ENCODE data around the gene MTERF2. TPM values are rescaled to one million over a fixed set of nuclear protein-coding genes. Genes with fewer than 3 reads are reported as not detected.

Gene MTERF2
- total RNA-seq (2021; ENCODE audit: unreplicated experiment) (7.8 TPM), Bru-seq, nascent RNA (percentile 77 among the genes with signal in this experiment), BruChase-seq, experiment 1, labeled RNA remaining after a 6-hour chase (percentile 63 among the genes with signal in this experiment), BruChase-seq, experiment 2, labeled RNA remaining after a 2-hour chase (percentile 78 among the genes with signal in this experiment)
- 2.0 and 3.4 TPM in 2 replicates for polyA plus RNA-seq (2012)
- long read RNA-seq, transcript MTERF2-207 (2 exons, 3,235 nt) = major isoform, 6 of 16 reads
- long read RNA-seq, partial matches to known transcripts = 0 of 16 reads
- long read RNA-seq, other reads (novel, unspliced or antisense) = 6 of 16 reads

DNA sequence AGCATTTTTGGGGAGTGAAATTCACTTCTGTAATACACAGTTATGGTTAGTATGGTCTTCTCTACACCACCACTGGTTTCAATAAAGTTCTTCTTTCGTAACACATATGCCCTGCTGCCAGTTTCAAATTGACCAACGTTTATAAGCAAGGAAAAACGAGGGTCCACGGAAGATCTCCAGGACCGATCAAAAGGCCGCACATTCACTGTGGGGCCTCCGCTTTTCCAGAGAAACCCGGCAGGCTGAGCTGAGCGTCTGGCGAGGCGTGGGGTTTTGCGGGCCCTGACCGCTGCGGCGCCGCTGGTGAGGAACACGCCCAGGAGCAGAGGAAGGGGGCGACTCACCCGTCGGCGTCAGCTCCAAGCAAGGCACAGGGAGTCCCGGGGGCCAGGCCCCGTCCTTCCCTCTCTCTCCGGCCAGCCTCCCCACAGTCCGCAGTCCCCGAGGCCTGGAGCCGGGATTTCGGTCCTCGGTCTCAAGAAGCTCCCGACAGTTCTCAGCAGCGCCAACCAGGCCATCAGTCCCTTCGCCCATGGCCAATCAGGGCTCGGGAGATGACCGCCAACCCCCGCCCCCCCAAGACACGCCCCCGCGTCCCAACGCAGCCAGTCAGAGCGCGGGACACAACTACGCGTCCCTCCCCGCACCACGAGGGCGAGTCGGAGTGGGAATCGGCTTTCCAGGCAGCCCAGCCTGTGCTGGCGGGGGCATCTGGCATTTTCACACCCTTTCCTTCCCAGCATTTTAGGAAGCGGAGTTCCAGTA is at the start of gene MTERF2:
Gene MTERF2, minus strand, starts transcription at position 522 of the 765 bp plus-strand sequence. CDS start 8,432 bp downstream, outside the sequence.
- peaks cover 8 to 15% of the 10 kb centered on the region in 2 experiments; a peak in 3 of 4 replicates for H3K4me1 ChIP-seq (ENCODE audit: control insufficient read depth in 1 of 2, insufficient read depth in 2 of 2, low read length in 2 of 2)
- CTCF ChIA-PET = no interaction called here
- no peaks in the 10 kb centered on the region for H3K9me2 ChIP-seq (ENCODE audit: insufficient read depth)
- peak within 1 kb of the TSS; percentile 38 for H3K27ac ChIP-seq (ENCODE audit: low read depth, low read length)
- H3K27me3 ChIP-seq (ENCODE audit: insufficient read depth, low read length) = no peaks in the 10 kb centered on the region
- H3K79me2 ChIP-seq (ENCODE audit: insufficient read depth, low read length) = peaks cover 6% of the 10 kb centered on the region; the same call in 1 of the 2 replicates
- H3K4me3 ChIP-seq (replicated peaks in 1 of 2; ENCODE audit: low read depth in 1 of 2, low read length in 2 of 2) = peak within 1 kb of the TSS; percentile 72 to 86
- ATAC-seq (peak; percentile 97), DNase-seq (ENCODE audit: low read depth, low spot score) (peak; percentile 83)
- H2AFZ ChIP-seq (ENCODE audit: low read depth, low read length, poor library complexity, severe bottlenecking) = peak within 1 kb of the TSS; percentile 7
- H3K4me2 ChIP-seq (ENCODE audit: low read length) = peak within 1 kb of the TSS; percentile 84
- H3K36me3 ChIP-seq (ENCODE audit: control insufficient read depth in 1 of 2, insufficient read depth in 2 of 2, low read length in 2 of 2) = peaks cover 0 to 5% of the 10 kb centered on the region in 2 experiments; a peak in 1 of 4 replicates
- POLR2A ChIA-PET = interaction anchor here (0.6 to 1.2 kb wide), 3 partner anchors 15 to 30 kb away, joined by 3 read pairs; no protein-coding TSS in a partner anchor
- H3K9ac ChIP-seq (ENCODE audit: low read length) = peak within 1 kb of the TSS; percentile 80
- intact Hi-C loops (cut with micrococcal nuclease) = no loop called here
- H3K9me3 ChIP-seq (ENCODE audit: control insufficient read depth in 1 of 2, insufficient read depth in 1 of 2, low read depth in 1 of 2, low read length in 2 of 2) = no peaks in the 10 kb centered on the region
- RAD21 ChIA-PET (ENCODE audit: low non-redundant PET in 1 of 2, low total read pairs in 2 of 2, uncharacterized antibody in 2 of 2, unreplicated experiment in 2 of 2) = no interaction called here
- BruUV-seq (replicated peaks) = TSS peak; percentile 65
- no peaks in the 10 kb centered on the region for H4K20me1 ChIP-seq (ENCODE audit: insufficient read depth)
- TF ChIP-seq EZH2phosphoT487 (IDR thresholded peaks at IDR 0.05; ENCODE audit: borderline replicate concordance) = no peak
- TF ChIP-seq CEBPB (IDR thresholded peaks at IDR 0.05; ENCODE audit: low read depth) = no peak
- TF ChIP-seq YY1 (IDR thresholded peaks at IDR 0.05; ENCODE audit: extremely low read depth, insufficient replicate concordance, low read depth, low read length) = peak; percentile 25
- no peak for TF ChIP-seq EZH2 (IDR thresholded peaks at IDR 0.05)
- TF ChIP-seq SRF (IDR thresholded peaks at IDR 0.05; ENCODE audit: low read depth) = no peak
- TF ChIP-seq ZFX (IDR thresholded peaks at IDR 0.05) = peak; percentile 81
- TF ChIP-seq CTCF (IDR thresholded peaks at IDR 0.05 in 2 of 3, conservative IDR thresholded peaks at IDR 0.05 in 1 of 3; ENCODE audit: borderline replicate concordance in 1 of 3, insufficient read depth in 1 of 3, low read depth in 2 of 3, low read length in 2 of 3) = no peak
- peak; percentile 72 for TF ChIP-seq SP1 (IDR thresholded peaks at IDR 0.05; ENCODE audit: low read depth)
- peak; percentile 97 for TF ChIP-seq MAX (IDR thresholded peaks at IDR 0.05)
- no peak for TF ChIP-seq ZNF274 (IDR thresholded peaks at IDR 0.05; ENCODE audit: low read depth, low read length)
- TF ChIP-seq, protein P1, sequence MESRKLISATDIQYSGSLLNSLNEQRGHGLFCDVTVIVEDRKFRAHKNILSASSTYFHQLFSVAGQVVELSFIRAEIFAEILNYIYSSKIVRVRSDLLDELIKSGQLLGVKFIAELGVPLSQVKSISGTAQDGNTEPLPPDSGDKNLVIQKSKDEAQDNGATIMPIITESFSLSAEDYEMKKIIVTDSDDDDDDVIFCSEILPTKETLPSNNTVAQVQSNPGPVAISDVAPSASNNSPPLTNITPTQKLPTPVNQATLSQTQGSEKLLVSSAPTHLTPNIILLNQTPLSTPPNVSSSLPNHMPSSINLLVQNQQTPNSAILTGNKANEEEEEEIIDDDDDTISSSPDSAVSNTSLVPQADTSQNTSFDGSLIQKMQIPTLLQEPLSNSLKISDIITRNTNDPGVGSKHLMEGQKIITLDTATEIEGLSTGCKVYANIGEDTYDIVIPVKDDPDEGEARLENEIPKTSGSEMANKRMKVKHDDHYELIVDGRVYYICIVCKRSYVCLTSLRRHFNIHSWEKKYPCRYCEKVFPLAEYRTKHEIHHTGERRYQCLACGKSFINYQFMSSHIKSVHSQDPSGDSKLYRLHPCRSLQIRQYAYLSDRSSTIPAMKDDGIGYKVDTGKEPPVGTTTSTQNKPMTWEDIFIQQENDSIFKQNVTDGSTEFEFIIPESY (IDR thresholded peaks at IDR 0.05; ENCODE audit: extremely low read depth, insufficient replicate concordance, low read length) = no peak
- no peak for TF ChIP-seq JUND (IDR thresholded peaks at IDR 0.05)
- no peak for TF ChIP-seq ELF1 (IDR thresholded peaks at IDR 0.05; ENCODE audit: borderline replicate concordance, low read depth)
- no peak for TF ChIP-seq FOSL1 (IDR thresholded peaks at IDR 0.05; ENCODE audit: low read depth)
- TF ChIP-seq CBX3 (IDR thresholded peaks at IDR 0.05; ENCODE audit: low read depth) = peak; percentile 91
- TF ChIP-seq POLR2A (IDR thresholded peaks at IDR 0.05; ENCODE audit: borderline replicate concordance, extremely low read depth, insufficient read depth, insufficient read length) = no peak
- TF ChIP-seq EGR1 (IDR thresholded peaks at IDR 0.05; ENCODE audit: low read depth) = peak; percentile 88
- TF ChIP-seq, protein P2, sequence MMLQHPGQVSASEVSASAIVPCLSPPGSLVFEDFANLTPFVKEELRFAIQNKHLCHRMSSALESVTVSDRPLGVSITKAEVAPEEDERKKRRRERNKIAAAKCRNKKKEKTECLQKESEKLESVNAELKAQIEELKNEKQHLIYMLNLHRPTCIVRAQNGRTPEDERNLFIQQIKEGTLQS (IDR thresholded peaks at IDR 0.05) = no peak
- TF ChIP-seq RAD21 (IDR thresholded peaks at IDR 0.05; ENCODE audit: low read depth) = no peak
- TF ChIP-seq POLR2AphosphoS5 (IDR thresholded peaks at IDR 0.05; ENCODE audit: low read depth, low read length) = peak; percentile 87
